LoVo (cell line): ENCODE measurements around the gene PLD5.
"Not testable (repeated sequence)": the region's sequence is repeated elsewhere in the genome, so short reads cannot be mapped to it uniquely, and the experiment has no call there.

Source experiments
- DNase-seq: peaks from one replicate; pipeline ENCODE4 v3.0.0-alpha.2; 2016; ENCODE audit warnings: low spot score

PLD5 gene

GRCh38 chr1:242425232-242425631 is 99.3 kb downstream of the PLD5 start:
- DNase-seq = no peak

DNA sequence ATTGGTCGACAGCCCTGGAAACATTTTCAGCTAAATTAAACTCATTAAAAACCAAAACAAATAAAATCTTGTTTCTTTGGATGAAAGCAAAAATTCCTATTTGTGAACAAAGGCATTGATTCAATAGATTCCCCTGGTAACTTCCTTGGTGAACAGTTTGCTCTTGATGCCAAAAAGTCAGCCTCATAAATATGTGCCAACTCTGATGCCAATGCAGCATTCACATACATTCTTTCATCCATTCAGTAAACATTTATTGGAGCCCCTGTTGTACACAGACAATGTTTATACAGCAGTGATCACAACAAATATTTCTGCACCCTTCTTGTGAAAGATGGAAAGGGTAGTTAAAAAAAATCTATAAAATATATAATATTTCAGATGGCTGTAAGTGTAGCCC is 107.8 kb downstream of the PLD5 start:
- no peak for DNase-seq

DNA sequence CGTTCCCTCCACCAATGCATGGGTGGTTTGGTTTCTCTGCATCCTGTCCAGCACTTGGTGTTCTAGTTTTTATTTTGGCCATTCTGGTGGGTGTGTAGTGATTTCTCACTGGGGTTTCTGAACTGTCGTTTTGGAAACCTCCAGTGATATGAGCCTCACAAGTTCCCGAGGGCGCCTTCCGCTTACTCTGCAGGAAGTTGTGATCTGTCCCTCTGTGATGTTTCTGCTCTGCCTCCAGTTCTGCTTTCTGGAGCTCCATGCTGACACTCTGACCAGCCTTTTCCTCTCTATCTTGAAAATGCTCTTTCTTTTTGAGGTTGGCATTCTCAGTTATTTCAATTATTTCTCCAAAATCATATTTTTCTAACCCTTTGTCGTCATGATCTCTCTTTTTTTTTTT is 111.6 kb downstream of the PLD5 start:
- DNase-seq = no peak

DNA sequence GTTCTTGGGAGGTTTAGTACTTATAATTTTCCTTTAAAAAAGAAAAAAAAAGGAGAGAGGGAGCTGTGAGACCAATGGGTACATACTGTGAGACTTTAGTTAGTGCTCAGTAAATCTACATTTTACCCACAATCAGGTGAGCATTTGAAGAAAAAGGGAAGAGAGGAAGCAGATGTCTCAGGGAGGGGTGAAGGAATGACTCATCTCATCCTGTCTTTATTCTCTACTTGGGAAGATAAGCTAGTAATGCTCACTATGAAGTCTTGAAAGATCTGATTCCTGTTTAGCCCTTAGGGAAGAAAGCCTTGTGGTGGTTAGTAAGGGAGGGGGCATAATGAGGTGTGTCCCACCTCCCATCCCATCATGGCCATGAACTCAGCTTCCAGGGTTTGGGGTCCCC is 112.6 kb downstream of the PLD5 start:
- no peak for DNase-seq

GRCh38 chr1:242405947-242406346 is 118.5 kb downstream of the PLD5 start:
- no peak for DNase-seq

- no peak for DNase-seq
Measured at GRCh38 chr1:242404296-242404695, 120.2 kb downstream of the PLD5 start.

GRCh38 chr1:242402956-242403355 is 121.5 kb downstream of the PLD5 start:
- DNase-seq = no peak

DNA sequence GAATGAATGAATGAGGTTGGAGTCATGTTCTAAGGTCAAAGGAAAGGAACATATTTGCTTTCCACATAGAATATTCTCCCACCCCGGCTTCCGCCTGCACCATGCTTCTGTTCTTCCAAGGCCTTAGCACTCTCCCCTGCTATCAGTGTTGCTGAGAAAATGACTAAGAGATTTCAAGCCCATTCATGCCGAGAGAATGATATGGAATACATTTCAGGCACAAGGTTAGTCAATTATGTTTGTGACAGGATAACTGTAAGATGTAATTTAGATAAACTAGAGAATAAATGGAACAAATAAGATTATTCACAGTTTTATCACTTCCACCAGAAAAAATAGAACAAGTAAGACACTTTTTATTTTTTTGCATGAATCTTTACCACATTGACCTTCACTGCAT is 122.6 kb downstream of the PLD5 start:
- no peak for DNase-seq

- DNase-seq = no peak
Measured at GRCh38 chr1:242398351-242398750, 126.1 kb downstream of the PLD5 start.

GRCh38 chr1:242391896-242392295 is 132.6 kb downstream of the PLD5 start:
- DNase-seq = no peak

- DNase-seq = not testable (repeated sequence)
Measured at GRCh38 chr1:242376121-242376520, 148.4 kb downstream of the PLD5 start.

DNA sequence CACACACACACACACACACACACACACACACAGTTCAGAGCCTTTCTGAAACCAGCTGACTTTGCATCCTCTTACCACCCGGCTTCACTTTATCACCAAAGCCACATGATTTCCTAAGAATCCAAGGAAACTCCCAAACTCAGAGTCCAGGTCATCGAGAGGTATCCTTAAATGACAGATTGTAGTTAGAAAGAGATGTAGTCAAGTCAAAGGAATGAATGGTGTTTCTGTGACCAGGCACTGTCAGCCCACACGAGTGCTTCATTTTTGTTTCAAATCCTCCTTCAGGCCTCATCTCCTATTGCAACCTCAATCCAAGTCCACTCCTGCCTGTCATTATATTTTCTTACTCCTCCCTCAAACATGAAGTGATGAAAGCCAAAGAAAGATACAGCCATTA is 174.1 kb downstream of the PLD5 start:
- not testable (repeated sequence) for DNase-seq

GRCh38 chr1:242349636-242350035 is 174.9 kb downstream of the PLD5 start:
- no peak for DNase-seq

GRCh38 chr1:242330865-242331264 is 193.6 kb downstream of the PLD5 start:
- not testable (repeated sequence) for DNase-seq

GRCh38 chr1:242327381-242327780 is 197.1 kb downstream of the PLD5 start:
- not testable (repeated sequence) for DNase-seq

DNA sequence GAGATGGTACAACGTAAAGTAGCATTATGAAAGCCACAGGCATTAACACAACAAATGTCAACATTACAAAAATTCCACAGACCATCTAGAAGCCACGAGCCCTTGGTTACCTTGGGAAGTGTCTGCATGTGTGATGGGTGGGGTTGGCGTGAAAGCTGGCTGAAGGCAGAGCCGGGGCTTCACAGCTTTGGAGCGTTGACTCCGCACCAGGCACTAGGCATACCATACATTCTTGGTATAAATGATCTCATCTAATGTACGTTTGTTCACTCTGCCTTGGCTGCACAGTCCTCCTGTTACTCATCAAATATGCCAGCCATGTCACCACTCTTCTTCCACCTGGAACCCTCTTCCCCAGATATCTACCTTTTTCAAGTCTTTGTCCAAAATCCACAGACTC is 202.5 kb downstream of the PLD5 start:
- DNase-seq = not testable (repeated sequence)

DNA sequence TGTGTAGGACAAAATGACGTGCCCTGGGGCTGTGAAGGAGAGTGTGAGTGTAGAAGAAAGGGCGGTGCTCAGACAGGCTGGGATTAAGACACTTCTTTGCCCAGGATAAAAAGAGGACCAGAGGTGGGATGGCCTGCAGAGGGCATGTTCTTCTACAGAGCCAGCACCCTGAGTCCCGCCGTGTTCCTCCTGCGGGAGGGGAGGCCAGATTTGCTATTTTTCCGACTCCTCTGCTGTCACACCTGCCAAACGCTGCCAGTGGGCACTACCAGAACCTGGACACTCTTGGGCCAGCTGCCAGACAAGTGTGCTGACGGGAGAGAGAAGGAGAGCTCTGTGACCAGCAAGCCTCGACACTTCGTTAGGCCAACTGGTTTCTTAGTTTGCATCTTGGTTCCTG is 206.4 kb downstream of the PLD5 start:
- no peak for DNase-seq

DNA sequence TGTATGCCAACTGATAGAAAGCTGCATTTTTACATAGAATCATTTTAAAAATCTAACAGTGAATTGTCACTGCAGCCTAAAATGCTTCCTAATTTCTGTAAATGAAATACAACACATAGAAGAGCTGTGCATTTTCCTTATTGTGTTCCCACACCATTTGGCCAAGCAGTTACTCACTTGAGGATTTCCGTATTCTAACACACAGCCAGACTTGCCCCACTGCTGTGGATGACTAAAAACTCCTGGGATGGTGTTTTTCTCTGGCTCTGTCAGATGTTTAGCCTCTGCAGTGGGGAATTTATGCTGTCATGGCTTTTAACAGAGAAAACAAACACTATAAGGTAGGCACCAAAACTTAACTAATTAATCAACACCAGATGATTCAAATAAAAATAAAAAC is 209.6 kb downstream of the PLD5 start:
- not testable (repeated sequence) for DNase-seq

- DNase-seq = not testable (repeated sequence)
Measured at GRCh38 chr1:242314085-242314649, 210.3 kb downstream of the PLD5 start.

GRCh38 chr1:242308681-242309080 is 215.8 kb downstream of the PLD5 start:
- not testable (repeated sequence) for DNase-seq

GRCh38 chr1:242293781-242294180 is 230.7 kb downstream of the PLD5 start:
- DNase-seq = not testable (repeated sequence)

DNA sequence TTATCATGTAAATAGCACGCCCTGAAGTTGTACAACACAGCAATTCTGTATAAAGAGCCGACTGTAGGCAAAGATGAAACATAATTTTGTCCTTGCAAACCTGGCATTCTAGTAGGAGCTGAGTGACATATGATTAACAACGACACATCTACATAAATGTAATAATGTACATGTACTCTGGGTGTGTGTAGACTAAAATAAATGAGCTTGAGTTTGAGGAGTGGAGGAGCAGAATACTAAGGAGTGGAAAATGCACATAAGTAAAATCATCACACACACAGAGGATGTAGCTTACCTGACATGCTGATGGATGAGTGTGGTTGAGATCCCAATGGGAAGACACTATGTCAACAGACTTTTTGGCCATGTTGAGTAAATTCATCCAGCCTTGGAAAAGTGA is 236.4 kb downstream of the PLD5 start:
- not testable (repeated sequence) for DNase-seq

DNA sequence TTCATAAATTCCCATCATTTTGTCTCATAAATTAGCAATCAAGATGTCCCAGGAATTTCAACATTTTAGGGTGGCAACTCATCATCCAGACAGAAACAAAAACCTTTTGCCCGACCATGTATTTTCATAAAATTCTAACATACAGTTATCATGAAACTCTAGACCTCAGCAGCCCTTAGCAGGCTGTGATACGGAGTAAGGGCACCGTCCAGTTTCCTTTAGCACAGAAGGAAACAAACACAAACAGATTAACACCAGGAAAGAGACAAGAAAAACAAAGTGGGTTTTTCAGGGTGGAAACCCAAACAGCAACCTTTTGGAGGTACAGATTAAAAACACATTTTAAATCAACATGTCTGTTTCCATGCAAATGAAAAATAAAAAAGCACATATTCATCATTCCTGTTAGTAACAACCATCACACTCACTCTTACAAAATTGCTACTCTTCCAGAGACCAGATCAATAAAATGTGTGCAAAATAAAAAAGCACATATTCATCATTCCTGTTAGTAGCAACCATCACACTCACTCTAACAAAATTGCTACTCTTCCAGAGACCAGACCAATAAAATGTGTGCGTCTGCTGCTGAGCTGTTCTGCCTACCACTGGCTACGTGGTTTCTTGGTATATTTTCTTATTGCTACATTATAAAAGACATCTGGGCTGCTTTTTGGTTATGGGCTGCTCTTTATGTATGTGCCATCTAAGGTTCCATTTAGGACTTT is 241.6 kb downstream of the PLD5 start:
- not testable (repeated sequence) for DNase-seq

GRCh38 chr1:242278406-242278805 is 246.1 kb downstream of the PLD5 start:
- DNase-seq = not testable (repeated sequence)
